GM19372 (cell line): ENCODE measurements around the gene VWA2.

Experiments used
- ATAC-seq: cut with Tn5 transposase; IDR thresholded peaks from one replicate; pipeline ENCODE4 v1.9.1; 2021; ENCODE audit warnings: mild to moderate bottlenecking, low read depth, moderate library complexity; ENCODE audit not compliant: unreplicated experiment

VWA2 gene

GRCh38 chr10:114245121-114245791 lies 6.2 kb downstream of the VWA2 start:
- ATAC-seq: no peak

- no peak for ATAC-seq
Measured at GRCh38 chr10:114246679-114247305, 7.7 kb downstream of the VWA2 start.

- ATAC-seq: no peak
Measured at GRCh38 chr10:114250236-114250635, 11.2 kb downstream of the VWA2 start.

DNA sequence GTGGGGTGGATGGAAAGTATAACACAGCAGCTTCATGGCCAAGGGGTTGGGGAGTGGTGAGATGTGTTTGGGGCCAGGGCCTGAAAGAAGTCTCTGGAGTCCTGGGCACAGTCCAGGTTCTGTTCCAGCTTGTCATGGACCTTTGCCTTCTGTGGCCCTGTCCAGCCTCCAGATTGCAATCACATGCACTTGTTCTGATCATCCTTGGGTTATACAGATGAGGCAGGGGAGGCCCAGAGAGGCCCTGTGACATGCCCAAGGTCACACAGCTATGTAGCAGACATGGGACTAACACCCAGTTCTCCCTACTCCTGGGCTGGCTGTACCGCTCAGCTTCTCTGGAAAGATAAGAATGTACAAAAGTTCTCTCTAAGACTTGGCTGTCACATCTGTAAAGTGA lies 11.7 kb downstream of the VWA2 start:
- ATAC-seq: no peak

DNA sequence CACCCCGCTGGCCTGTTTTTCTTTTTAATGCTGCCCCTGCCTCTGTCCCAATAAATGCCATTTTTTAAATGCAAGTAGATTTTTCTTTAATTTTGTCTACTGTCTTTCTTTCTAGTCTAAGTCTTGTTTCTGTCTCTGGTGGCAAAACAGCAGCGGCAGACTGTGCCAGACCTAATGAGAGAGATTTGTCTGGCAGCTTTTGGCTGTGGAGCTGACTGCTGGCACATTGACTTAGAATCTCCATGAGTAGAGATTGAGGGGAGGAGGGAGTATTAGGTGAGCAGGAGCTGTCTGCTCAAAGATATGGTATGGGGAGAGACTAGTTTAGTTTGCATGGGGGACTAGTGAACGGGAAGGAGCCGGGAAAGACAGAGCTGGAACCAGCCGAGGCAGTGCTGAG lies 13.0 kb downstream of the VWA2 start:
- ATAC-seq: no peak

- no peak for ATAC-seq
Measured at GRCh38 chr10:114252883-114253282, 13.8 kb downstream of the VWA2 start.

GRCh38 chr10:114255227-114255626 lies 16.2 kb downstream of the VWA2 start:
- ATAC-seq: no peak

DNA sequence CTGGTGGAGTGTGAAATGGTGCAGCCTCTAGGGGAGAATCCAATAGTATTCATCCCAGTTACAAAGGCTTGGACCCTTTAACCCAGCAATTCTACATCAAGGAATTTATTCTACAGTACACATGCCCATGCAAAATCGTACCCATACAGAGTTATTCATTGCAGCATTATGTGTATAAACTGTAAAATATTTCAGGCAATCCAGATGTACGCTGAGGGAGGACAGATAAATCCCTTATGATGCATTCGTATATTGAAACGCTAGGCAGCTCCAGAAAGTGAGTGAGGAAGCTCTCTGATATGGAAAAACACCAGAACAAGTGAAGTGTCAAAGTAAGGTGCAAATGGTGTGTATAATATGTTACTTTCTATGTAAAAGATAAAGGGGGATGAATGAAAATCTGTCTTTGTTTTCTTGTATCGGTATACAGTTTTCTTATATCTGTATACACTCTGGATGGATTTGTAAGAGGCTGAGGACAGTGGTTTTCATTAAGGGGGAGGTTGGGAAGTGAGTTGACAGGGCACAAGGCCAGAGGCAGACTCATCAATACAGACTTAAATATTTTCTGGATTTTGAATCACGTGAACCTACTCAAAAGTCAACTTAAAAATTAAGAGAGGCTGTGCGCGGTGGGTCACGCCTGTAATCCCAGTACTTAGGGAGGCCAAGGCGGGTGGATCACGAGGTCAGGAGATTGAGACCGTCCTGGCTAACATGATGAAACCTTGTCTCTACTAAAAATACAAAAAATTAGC lies 17.1 kb downstream of the VWA2 start:
- no peak for ATAC-seq

- ATAC-seq: no peak
Measured at GRCh38 chr10:114256822-114257221, 17.8 kb downstream of the VWA2 start.

DNA sequence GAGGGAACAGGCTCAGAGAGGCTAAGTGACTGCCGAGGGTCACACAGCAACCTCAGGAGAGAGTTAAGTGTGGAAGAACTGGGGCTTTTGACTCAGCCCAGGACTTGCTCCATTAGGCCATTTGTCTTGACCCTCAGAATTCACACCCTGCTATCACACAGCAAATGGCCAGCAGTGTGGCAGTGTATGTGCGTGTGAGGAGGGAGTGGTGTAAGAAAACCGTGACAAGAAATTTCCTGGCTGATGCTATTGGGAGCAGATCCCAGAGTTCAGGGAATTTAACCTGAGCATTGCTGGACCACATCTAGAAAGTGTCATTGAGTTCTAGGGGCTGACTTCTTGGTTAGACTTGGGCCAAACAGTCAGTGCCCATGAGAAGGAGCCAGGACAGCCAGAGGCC lies 18.4 kb downstream of the VWA2 start:
- ATAC-seq: no peak

DNA sequence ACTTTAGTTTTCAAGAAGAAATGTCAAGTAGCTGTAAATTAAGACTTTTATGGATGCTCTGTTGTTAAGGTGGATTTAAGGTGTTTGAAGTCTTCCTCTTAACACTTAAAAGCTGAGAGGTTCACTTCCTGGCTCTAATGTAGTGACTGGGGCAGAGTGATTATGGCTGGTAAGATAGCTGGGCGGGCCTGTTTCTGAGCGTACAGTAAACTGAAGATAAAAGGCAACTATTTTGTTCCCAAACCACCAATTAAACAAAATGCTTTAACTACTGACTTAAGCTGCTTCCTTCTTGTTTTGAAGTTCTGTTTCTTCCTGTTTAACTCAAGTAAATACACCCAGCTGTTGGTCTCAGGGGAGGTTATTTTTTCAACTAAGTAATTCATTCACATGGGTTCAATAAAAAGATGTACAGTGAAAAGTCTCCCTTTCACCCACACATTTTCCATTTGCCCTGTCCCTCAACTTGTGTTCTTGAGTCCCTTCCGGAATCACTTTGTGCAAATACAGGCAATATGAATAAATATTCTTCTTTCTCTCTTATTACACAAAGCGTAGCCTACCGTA lies 19.3 kb downstream of the VWA2 start:
- ATAC-seq: no peak

DNA sequence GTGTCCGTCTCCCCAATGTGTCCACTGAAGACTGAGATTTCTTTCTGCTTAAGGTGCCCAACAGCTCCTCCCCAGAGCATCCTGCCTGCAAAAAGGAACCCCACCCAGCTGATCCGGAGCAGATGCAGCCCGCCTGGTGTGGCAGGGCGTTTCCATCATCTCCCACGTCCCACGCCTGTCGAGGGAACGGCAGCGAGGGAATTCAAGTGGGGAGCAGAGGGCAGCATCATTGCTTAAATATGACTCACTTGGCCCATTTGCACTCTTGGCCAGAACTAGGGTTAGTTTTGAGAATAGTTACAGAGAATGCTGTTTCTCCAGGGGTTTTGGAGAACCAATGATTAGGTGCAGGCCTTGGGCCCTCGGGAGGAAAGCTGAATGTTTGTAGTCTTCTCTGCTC lies 20.8 kb downstream of the VWA2 start:
- no peak for ATAC-seq

DNA sequence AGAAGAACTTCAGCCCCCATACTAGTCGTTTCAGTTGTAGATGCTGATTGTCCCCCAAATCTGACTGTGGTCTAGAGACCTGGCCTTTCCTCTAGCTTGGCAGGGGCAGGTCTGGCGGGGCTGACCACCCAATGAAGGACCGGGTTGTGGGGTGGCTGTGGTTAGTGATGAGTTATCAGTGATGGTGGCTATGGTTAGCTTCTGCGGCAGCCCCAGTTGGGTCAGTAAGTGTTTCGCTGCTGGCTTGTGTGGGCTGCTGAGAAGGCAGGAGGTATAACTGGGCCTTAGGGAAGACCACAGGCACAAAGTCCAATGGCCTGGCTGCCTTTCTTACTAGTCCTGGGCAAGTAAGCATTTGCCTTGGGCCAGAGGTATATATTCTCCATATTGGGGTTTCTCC lies 21.3 kb downstream of the VWA2 start:
- ATAC-seq: no peak

DNA sequence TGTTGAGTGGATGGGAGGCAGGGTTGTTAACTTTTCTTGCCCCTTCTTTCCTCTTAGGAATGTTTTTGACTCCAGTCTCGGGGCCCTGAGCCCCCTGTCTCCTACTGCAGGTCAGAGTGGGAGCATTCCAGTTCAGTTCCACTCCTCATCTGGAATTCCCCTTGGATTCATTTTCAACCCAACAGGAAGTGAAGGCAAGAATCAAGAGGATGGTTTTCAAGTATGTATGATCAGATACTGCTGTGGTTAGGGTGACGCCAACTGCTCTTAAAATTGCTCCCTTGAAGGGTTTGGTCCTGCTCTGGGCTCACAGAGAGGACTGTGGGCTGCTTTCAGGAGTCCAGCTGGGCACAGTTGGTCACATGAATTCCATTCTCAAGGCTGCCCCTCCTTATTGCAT lies 22.0 kb downstream of the VWA2 start:
- no peak for ATAC-seq

- no peak for ATAC-seq
Measured at GRCh38 chr10:114262496-114262895, 23.4 kb downstream of the VWA2 start.

DNA sequence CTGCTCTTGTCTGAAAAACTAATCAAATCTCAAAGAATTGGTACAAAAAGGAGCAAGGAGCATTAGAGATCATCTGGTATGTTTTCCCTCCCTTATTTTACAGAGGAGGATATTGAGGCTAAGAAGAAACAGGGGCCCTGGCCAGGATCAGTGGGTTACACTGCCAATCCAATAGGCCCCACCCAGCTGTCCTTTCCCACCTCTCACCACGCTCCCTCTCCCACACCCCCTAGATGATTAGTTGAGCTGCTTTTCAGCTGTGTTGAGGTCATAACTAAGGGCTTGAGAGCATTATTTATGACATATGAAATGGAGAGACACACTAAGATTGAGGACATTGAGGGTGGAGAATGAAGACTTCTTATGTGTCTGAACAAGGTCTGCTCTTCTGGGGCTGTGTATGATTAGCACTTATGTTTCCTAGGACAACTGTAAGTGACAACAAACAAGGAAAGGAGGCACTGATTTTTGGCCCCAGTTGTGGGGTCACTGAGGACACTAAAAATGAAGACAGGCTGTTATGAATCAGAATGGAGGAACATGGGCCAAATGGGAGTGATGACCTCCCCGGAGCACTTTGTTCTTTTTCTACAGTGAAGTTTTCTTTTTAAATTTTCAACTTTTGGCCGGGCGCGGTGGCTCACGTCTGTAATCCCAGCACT lies 26.5 kb downstream of the VWA2 start:
- ATAC-seq: no peak

GRCh38 chr10:114266521-114266920 lies 27.5 kb downstream of the VWA2 start:
- ATAC-seq: no peak

DNA sequence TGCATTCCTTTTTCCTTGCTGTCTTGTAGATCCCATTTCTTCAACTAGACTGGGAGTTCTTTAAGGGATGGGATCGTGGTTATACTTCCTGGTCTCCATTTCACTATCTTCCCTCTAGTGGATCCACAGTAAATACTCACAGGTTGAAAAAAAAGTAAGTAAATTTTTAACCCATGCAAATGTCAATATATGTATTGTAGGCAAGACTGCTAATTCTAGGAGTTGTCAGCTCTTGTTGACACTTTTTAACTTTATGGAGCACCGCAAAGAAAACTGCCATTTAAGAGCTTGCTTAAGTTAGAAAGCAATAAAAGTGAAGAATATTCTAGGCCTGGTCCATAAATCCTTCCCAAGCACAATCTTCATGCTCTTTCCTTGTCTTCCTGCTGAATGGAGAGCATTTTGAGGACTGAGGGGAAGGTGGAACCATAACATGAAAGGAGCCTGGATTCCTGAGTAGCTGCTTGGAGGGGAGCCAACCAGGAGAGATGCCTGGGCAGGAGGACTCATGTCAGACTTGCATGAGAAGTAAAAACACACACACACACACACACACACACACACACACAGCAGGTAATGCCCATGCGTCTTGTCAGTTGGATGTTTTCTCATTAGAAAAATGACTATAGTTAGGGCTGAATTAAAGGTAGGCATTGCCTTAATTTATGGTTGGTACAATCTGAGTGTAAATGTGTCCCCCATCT lies 32.2 kb downstream of the VWA2 start:
- no peak for ATAC-seq

GRCh38 chr10:114271779-114272167 lies 32.7 kb downstream of the VWA2 start:
- no peak for ATAC-seq

DNA sequence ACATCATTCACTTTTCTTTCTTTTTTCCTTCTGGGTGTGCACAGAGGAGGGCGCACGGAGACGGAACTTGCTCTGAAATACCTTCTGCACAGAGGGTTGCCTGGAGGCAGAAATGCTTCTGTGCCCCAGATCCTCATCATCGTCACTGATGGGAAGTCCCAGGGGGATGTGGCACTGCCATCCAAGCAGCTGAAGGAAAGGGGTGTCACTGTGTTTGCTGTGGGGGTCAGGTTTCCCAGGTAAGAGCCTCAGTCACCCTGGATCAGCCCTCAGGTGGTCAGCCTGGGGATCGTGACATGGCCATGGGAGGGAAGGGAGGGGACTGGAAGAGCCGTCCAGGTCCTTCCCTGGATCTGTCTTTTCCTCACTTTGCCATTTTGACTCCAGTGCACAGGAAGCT lies 33.6 kb downstream of the VWA2 start:
- no peak for ATAC-seq
